ENCODE results near the gene IFT57. TPM values are rescaled to one million over a fixed set of nuclear protein-coding genes. Genes with fewer than 3 reads are reported as not detected.

The IFT57 gene
- total and polyA plus RNA-seq, 9 of the 15 experiments (the other 6 are each of a cell fraction or from before 2014, with no cell fraction given), result 1.5 to 20.1 (median 9.9) TPM

- TF ChIP-seq ELK1 (CRISPR knock-in tag; IDR thresholded peaks at IDR 0.05) (no peak), ZNF282 (CRISPR knock-in tag; IDR thresholded peaks at IDR 0.05) (no peak), ELF2 (CRISPR knock-in tag; IDR thresholded peaks at IDR 0.05) (no peak), ZNF699 (CRISPR knock-in tag; IDR thresholded peaks at IDR 0.05; ENCODE audit: insufficient replicate concordance) (no peak), MNT (conservative IDR thresholded peaks at IDR 0.05) (peak; percentile 63 to 68), CEBPG (CRISPR knock-in tag; IDR thresholded peaks at IDR 0.05) (no peak), CEBPG (tag; conservative IDR thresholded peaks at IDR 0.05 in 1 of 2, IDR thresholded peaks at IDR 0.05 in 1 of 2) (0 out of 4 replicates have a peak, but pooled peaks of 1 of the 2 experiments have one; percentile 9), MYC (IDR thresholded peaks at IDR 0.05; ENCODE audit: low read depth, low read length) (peak; percentile 83), MYC (CRISPR knock-in tag; IDR thresholded peaks at IDR 0.05; ENCODE audit: borderline replicate concordance, low read depth) (0 out of 2 replicates have a peak, but pooled peaks have one; percentile 57), NFRKB (IDR thresholded peaks at IDR 0.05; ENCODE audit: low read depth) (peak; percentile 77; the same call in 1 of the 2 replicates), NFYB (IDR thresholded peaks at IDR 0.05; ENCODE audit: extremely low read depth, insufficient read length) (no peak), MCM2 (IDR thresholded peaks at IDR 0.05; ENCODE audit: low read depth) (no peak), NR2C2 (CRISPR knock-in tag; IDR thresholded peaks at IDR 0.05) (no peak), NR2C2 (tag; IDR thresholded peaks at IDR 0.05) (peak; percentile 51), ESRRA (IDR thresholded peaks at IDR 0.05; ENCODE audit: borderline replicate concordance, low read depth) (peak; percentile 11; the same call in 1 of the 2 replicates), CAMTA2 (CRISPR knock-in tag; conservative IDR thresholded peaks at IDR 0.05) (no peak), SRF (CRISPR knock-in tag; IDR thresholded peaks at IDR 0.05) (no peak), HNRNPH1 (optimal IDR thresholded peaks at IDR 0.05; ENCODE audit: low read depth, low read length) (no peak), ZNF121 (CRISPR knock-in tag; conservative IDR thresholded peaks at IDR 0.05) (no peak), POLR2AphosphoS5 (IDR thresholded peaks at IDR 0.05; ENCODE audit: control insufficient read depth, insufficient read depth, low read depth, low read length) (0 out of 2 replicates have a peak, but pooled peaks have one; percentile 50)
- TF ChIP-seq, protein P1, sequence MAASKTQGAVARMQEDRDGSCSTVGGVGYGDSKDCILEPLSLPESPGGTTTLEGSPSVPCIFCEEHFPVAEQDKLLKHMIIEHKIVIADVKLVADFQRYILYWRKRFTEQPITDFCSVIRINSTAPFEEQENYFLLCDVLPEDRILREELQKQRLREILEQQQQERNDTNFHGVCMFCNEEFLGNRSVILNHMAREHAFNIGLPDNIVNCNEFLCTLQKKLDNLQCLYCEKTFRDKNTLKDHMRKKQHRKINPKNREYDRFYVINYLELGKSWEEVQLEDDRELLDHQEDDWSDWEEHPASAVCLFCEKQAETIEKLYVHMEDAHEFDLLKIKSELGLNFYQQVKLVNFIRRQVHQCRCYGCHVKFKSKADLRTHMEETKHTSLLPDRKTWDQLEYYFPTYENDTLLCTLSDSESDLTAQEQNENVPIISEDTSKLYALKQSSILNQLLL (CRISPR knock-in tag; IDR thresholded peaks at IDR 0.05; ENCODE audit: borderline replicate concordance), result no peak
- TF ChIP-seq, protein P2, sequence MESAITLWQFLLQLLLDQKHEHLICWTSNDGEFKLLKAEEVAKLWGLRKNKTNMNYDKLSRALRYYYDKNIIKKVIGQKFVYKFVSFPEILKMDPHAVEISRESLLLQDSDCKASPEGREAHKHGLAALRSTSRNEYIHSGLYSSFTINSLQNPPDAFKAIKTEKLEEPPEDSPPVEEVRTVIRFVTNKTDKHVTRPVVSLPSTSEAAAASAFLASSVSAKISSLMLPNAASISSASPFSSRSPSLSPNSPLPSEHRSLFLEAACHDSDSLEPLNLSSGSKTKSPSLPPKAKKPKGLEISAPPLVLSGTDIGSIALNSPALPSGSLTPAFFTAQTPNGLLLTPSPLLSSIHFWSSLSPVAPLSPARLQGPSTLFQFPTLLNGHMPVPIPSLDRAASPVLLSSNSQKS (CRISPR knock-in tag; IDR thresholded peaks at IDR 0.05), result no peak
These were observed 97.7 kb downstream of the IFT57 start (continued) for GRCh38 chr3:108124337-108125152.
